ENCODE results near the gene PON1.

The PON1 gene

GRCh38 chr7:95311389-95311788 lies 12.9 kb downstream of the PON1 start:
- no peak for TF ChIP-seq JUND (IDR thresholded peaks at IDR 0.05; ENCODE audit: low read depth)
- no peak for DNase-seq (ENCODE audit: low read depth in 1 of 2, low spot score in 1 of 2)
- in situ Hi-C loops (cut with HindIII; ENCODE audit: low pct_unique_long_range_greater_than_20kb, low sequenced_read_pairs): no loop called here

GRCh38 chr7:95309951-95310350 lies 14.4 kb downstream of the PON1 start:
- no peak for DNase-seq (ENCODE audit: low read depth in 1 of 2, low spot score in 1 of 2)
- in situ Hi-C loops (cut with HindIII; ENCODE audit: low pct_unique_long_range_greater_than_20kb, low sequenced_read_pairs): no loop called here
- no peak for TF ChIP-seq JUND (IDR thresholded peaks at IDR 0.05; ENCODE audit: low read depth)

GRCh38 chr7:95304990-95305389 lies 19.3 kb downstream of the PON1 start:
- in situ Hi-C loops (cut with HindIII; ENCODE audit: low pct_unique_long_range_greater_than_20kb, low sequenced_read_pairs): no loop called here
- TF ChIP-seq JUND (IDR thresholded peaks at IDR 0.05; ENCODE audit: low read depth): no peak
- no peak for DNase-seq (ENCODE audit: low read depth in 1 of 2, low spot score in 1 of 2)

GRCh38 chr7:95303013-95303905 lies 21.1 kb downstream of the PON1 start:
- in situ Hi-C loops (cut with HindIII; ENCODE audit: low pct_unique_long_range_greater_than_20kb, low sequenced_read_pairs): no loop called here
- DNase-seq (ENCODE audit: low read depth in 1 of 2, low spot score in 1 of 2): no peak
- no peak for TF ChIP-seq JUND (IDR thresholded peaks at IDR 0.05; ENCODE audit: low read depth)

- in situ Hi-C loops (cut with HindIII; ENCODE audit: low pct_unique_long_range_greater_than_20kb, low sequenced_read_pairs): no loop called here
- no peak for DNase-seq (ENCODE audit: low read depth in 1 of 2, low spot score in 1 of 2)
- no peak for TF ChIP-seq JUND (IDR thresholded peaks at IDR 0.05; ENCODE audit: low read depth)
These were observed 26.2 kb downstream of the PON1 start for GRCh38 chr7:95298091-95298490.

GRCh38 chr7:95297041-95297440 lies 27.3 kb downstream of the PON1 start:
- no peak for DNase-seq (ENCODE audit: low read depth in 1 of 2, low spot score in 1 of 2)
- no peak for TF ChIP-seq JUND (IDR thresholded peaks at IDR 0.05; ENCODE audit: low read depth)
- in situ Hi-C loops (cut with HindIII; ENCODE audit: low pct_unique_long_range_greater_than_20kb, low sequenced_read_pairs): no loop called here

- TF ChIP-seq JUND (IDR thresholded peaks at IDR 0.05; ENCODE audit: low read depth): no peak
- DNase-seq (ENCODE audit: low read depth in 1 of 2, low spot score in 1 of 2): no peak
- in situ Hi-C loops (cut with HindIII; ENCODE audit: low pct_unique_long_range_greater_than_20kb, low sequenced_read_pairs): no loop called here
These were observed 27.9 kb downstream of the PON1 start for GRCh38 chr7:95296456-95296855.

- DNase-seq (ENCODE audit: low read depth in 1 of 2, low spot score in 1 of 2): peak in 1 of 2 experiments; percentile 42
- TF ChIP-seq JUND (IDR thresholded peaks at IDR 0.05; ENCODE audit: low read depth): no peak
These were observed 28.9 kb downstream of the PON1 start for GRCh38 chr7:95295397-95295796.

GRCh38 chr7:95290166-95290830 lies 34.0 kb downstream of the PON1 start:
- in situ Hi-C loops (cut with HindIII; ENCODE audit: low pct_unique_long_range_greater_than_20kb, low sequenced_read_pairs): no loop called here
- TF ChIP-seq JUND (IDR thresholded peaks at IDR 0.05; ENCODE audit: low read depth): no peak
- DNase-seq (ENCODE audit: low read depth in 1 of 2, low spot score in 1 of 2): no peak

More at GRCh38 chr7:95295397-95295796, 28.9 kb downstream of the PON1 start:
- in situ Hi-C loops (cut with HindIII; ENCODE audit: low pct_unique_long_range_greater_than_20kb, low sequenced_read_pairs): no loop called here

GRCh38 chr7:95286096-95286495 lies 38.2 kb downstream of the PON1 start:
- TF ChIP-seq JUND (IDR thresholded peaks at IDR 0.05; ENCODE audit: low read depth): no peak
- in situ Hi-C loops (cut with HindIII; ENCODE audit: low pct_unique_long_range_greater_than_20kb, low sequenced_read_pairs): no loop called here

GRCh38 chr7:95279417-95279816 lies 44.9 kb downstream of the PON1 start:
- TF ChIP-seq JUND (IDR thresholded peaks at IDR 0.05; ENCODE audit: low read depth): no peak
- no peak for DNase-seq (ENCODE audit: low read depth in 1 of 2, low spot score in 1 of 2)
- in situ Hi-C loops (cut with HindIII; ENCODE audit: low pct_unique_long_range_greater_than_20kb, low sequenced_read_pairs): no loop called here

More at GRCh38 chr7:95286096-95286495, 38.2 kb downstream of the PON1 start:
- no peak for DNase-seq (ENCODE audit: low read depth in 1 of 2, low spot score in 1 of 2)

GRCh38 chr7:95276114-95276513 lies 48.2 kb downstream of the PON1 start:
- in situ Hi-C loops (cut with HindIII; ENCODE audit: low pct_unique_long_range_greater_than_20kb, low sequenced_read_pairs): no loop called here
- no peak for TF ChIP-seq JUND (IDR thresholded peaks at IDR 0.05; ENCODE audit: low read depth)
- no peak for DNase-seq (ENCODE audit: low read depth in 1 of 2, low spot score in 1 of 2)

GRCh38 chr7:95269640-95270039 lies 54.7 kb downstream of the PON1 start:
- in situ Hi-C loops (cut with HindIII; ENCODE audit: low pct_unique_long_range_greater_than_20kb, low sequenced_read_pairs): no loop called here
- no peak for TF ChIP-seq JUND (IDR thresholded peaks at IDR 0.05; ENCODE audit: low read depth)
- DNase-seq (ENCODE audit: low read depth in 1 of 2, low spot score in 1 of 2): no peak
